ENCODE data around the gene TNRC6C.

The TNRC6C gene

GRCh38 chr17:77951123-77951522 is 7.4 kb upstream of the TNRC6C start:
- Histone ChIP-seq H3K4me2 (no peak overlapping the region), H3K9ac (no peak overlapping the region), H3K27me3 (ENCODE audit: insufficient read depth, low read depth) (peaks cover 8% of the 10 kb centered on the region; the same call in 1 of the 2 replicates), H2AFZ (ENCODE audit: low read depth) (no peak overlapping the region), H4K20me1 (ENCODE audit: insufficient read depth) (no peaks in the 10 kb centered on the region), H3K4me1 (ENCODE audit: low read depth, poor library complexity, severe bottlenecking) (no peaks in the 10 kb centered on the region), H3K36me3 (ENCODE audit: insufficient read depth) (no peaks in the 10 kb centered on the region), H3K79me2 (ENCODE audit: insufficient read depth, low read depth) (no peaks in the 10 kb centered on the region), H3K27ac (no peak overlapping the region), H3K4me3 (IDR thresholded peaks at IDR 0.05; ENCODE audit: insufficient read depth, low read depth, low read length) (no peak overlapping the region)
- no peak for TF ChIP-seq CTCF (conservative IDR thresholded peaks at IDR 0.05; ENCODE audit: low read depth, low read length)

GRCh38 chr17:77952368-77952767 is 6.1 kb upstream of the TNRC6C start:
- Histone ChIP-seq H3K36me3 (ENCODE audit: insufficient read depth) (no peaks in the 10 kb centered on the region), H3K27me3 (ENCODE audit: insufficient read depth, low read depth) (peaks cover 8% of the 10 kb centered on the region; the same call in 1 of the 2 replicates), H3K79me2 (ENCODE audit: insufficient read depth, low read depth) (no peaks in the 10 kb centered on the region)

GRCh38 chr17:77957235-77957856 is 1.2 kb upstream of the TNRC6C start:
- TF ChIP-seq CTCF (conservative IDR thresholded peaks at IDR 0.05; ENCODE audit: low read depth, low read length), result no peak
- H3K27me3 ChIP-seq (ENCODE audit: insufficient read depth, low read depth), result peaks cover under 1% of the 10 kb centered on the region; the same call in 1 of the 2 replicates
- H3K79me2 ChIP-seq (ENCODE audit: insufficient read depth, low read depth), result peaks cover 31% of the 10 kb centered on the region
- peak overlapping the region; percentile 81 for H3K4me2 ChIP-seq
- H3K9ac ChIP-seq, result peak overlapping the region; percentile 90
- H4K20me1 ChIP-seq (ENCODE audit: insufficient read depth), result peaks cover 8% of the 10 kb centered on the region; the same call in 1 of the 2 replicates
- peak overlapping the region; percentile 80 for H2AFZ ChIP-seq (ENCODE audit: low read depth)
- H3K4me1 ChIP-seq (ENCODE audit: low read depth, poor library complexity, severe bottlenecking), result peaks cover 37% of the 10 kb centered on the region
- peak overlapping the region; percentile 74 for H3K27ac ChIP-seq
- no peaks in the 10 kb centered on the region for H3K36me3 ChIP-seq (ENCODE audit: insufficient read depth)
- peak overlapping the region; percentile 79 for H3K4me3 ChIP-seq (IDR thresholded peaks at IDR 0.05; ENCODE audit: insufficient read depth, low read depth, low read length)

More at GRCh38 chr17:77952368-77952767, 6.1 kb upstream of the TNRC6C start:
- no peak overlapping the region for H3K4me3 ChIP-seq (IDR thresholded peaks at IDR 0.05; ENCODE audit: insufficient read depth, low read depth, low read length)
- H3K4me2 ChIP-seq, result no peak overlapping the region
- no peak overlapping the region for H3K27ac ChIP-seq
- no peaks in the 10 kb centered on the region for H4K20me1 ChIP-seq (ENCODE audit: insufficient read depth)
- no peak overlapping the region for H3K9ac ChIP-seq
- peaks cover 10% of the 10 kb centered on the region for H3K4me1 ChIP-seq (ENCODE audit: low read depth, poor library complexity, severe bottlenecking)
- no peak overlapping the region for H2AFZ ChIP-seq (ENCODE audit: low read depth)
- TF ChIP-seq CTCF (conservative IDR thresholded peaks at IDR 0.05; ENCODE audit: low read depth, low read length), result no peak

GRCh38 chr17:77958716-77959125 is 218 bp downstream of the TNRC6C start:
- H3K9ac ChIP-seq, result peak overlapping the region; percentile 90; the same call in 1 of the 2 replicates

More at GRCh38 chr17:77958716-77959125, 218 bp downstream of the TNRC6C start:
- Histone ChIP-seq H3K4me3 (IDR thresholded peaks at IDR 0.05; ENCODE audit: insufficient read depth, low read depth, low read length) (no peak overlapping the region), H4K20me1 (ENCODE audit: insufficient read depth) (peaks cover 8% of the 10 kb centered on the region), H3K79me2 (ENCODE audit: insufficient read depth, low read depth) (peaks cover 45% of the 10 kb centered on the region), H3K36me3 (ENCODE audit: insufficient read depth) (no peaks in the 10 kb centered on the region), H3K4me2 (no peak overlapping the region), H3K27ac (no peak overlapping the region), H3K4me1 (ENCODE audit: low read depth, poor library complexity, severe bottlenecking) (peaks cover 51% of the 10 kb centered on the region), H2AFZ (ENCODE audit: low read depth) (no peak overlapping the region), H3K27me3 (ENCODE audit: insufficient read depth, low read depth) (no peaks in the 10 kb centered on the region)
- TF ChIP-seq CTCF (conservative IDR thresholded peaks at IDR 0.05; ENCODE audit: low read depth, low read length), result no peak

All from KMS-11 (cell line).